ENCODE data around the gene GRIK4. TPM values are rescaled to one million over a fixed set of nuclear protein-coding genes. Genes with fewer than 3 reads are reported as not detected.

GRIK4 gene
- total RNA-seq, 1 donor from 2014 or later: not detected

DNA sequence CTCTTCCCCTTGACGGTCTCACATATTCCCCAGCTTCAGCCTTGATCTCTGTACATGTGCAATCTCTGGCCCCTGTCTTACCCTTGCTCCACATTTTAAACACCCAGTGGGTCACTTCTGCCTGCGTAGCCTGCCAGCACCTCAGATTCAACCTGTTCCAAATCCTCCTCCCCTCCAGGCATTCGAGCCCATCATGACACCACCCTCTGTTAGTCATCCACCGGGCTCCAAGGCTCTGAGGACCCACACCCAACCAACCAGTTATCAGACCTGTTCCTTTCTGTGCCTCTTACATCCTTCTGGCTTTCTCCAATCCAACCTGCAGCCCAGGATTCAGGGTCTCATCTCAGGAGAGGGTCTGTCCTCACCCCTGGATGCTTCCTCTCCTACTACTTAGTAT lies 392.6 kb downstream of the GRIK4 start:
- Mint-ChIP-seq H3K27me3 (peaks cover 28% of the 10 kb centered on the region), H3K4me1 (ENCODE audit: low read depth) (peaks cover 6% of the 10 kb centered on the region), H3K4me3 (ENCODE audit: low read depth) (no peak overlapping the region), H3K27ac (no peak overlapping the region), H3K9me3 (ENCODE audit: low read depth) (no peaks in the 10 kb centered on the region), H3K36me3 (ENCODE audit: insufficient read depth) (no peaks in the 10 kb centered on the region)
- no peak for DNase-seq (ENCODE audit: low spot score, unreplicated experiment)
- TF ChIP-seq CTCF (IDR thresholded peaks at IDR 0.05; ENCODE audit: unreplicated experiment): no peak

DNA sequence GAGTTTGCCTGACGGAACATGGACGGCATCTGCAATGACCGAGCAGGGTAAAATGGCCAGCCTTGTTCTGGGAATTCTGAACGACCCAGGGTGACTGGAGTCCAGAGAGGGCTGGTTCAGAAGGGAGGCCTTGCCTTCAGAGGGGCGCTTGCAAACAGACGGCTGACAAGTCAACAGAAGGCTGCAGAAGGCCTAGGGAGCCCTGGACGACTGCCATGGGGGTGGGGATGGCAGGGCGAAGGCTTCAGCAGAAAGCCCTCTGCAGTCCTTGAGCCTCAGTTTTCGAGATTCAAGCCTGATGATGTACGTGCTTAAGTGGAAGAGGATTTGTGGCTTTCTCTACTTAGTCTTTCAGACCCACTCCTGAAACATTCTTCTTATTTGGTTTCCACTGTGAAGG lies 395.2 kb downstream of the GRIK4 start:
- no peak overlapping the region for H3K27ac Mint-ChIP-seq

DNA sequence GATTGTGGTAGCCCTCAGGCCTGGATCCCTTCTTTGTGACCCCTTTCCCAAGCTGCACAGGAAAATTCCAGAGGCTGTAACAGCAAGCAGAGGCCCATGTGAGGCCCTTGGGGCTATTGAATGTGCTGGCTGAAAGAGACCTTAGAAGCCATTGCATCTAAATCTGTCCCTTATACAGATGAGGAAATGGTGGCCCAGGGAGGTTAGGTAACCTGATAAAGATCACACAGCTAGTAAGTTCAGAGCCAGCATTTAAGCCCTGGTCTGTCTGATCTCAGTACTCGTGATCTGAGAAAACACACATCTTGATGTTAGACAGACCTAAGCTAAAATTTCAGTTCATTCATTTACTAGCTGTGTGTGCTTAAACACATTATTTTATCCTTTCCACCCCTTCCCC lies 396.4 kb downstream of the GRIK4 start:
- no peak for DNase-seq (ENCODE audit: low spot score, unreplicated experiment)
- Mint-ChIP-seq H3K36me3 (ENCODE audit: insufficient read depth) (no peaks in the 10 kb centered on the region), H3K27me3 (peaks cover 21% of the 10 kb centered on the region), H3K4me3 (ENCODE audit: low read depth) (no peak overlapping the region), H3K4me1 (ENCODE audit: low read depth) (peaks cover 4% of the 10 kb centered on the region), H3K9me3 (ENCODE audit: low read depth) (no peaks in the 10 kb centered on the region), H3K27ac (no peak overlapping the region)
- TF ChIP-seq CTCF (IDR thresholded peaks at IDR 0.05; ENCODE audit: unreplicated experiment): no peak

More for the DNA sequence above, 395.2 kb downstream of the GRIK4 start:
- H3K4me1 Mint-ChIP-seq (ENCODE audit: low read depth): peaks cover 4% of the 10 kb centered on the region
- no peak for DNase-seq (ENCODE audit: low spot score, unreplicated experiment)
- no peak overlapping the region for H3K4me3 Mint-ChIP-seq (ENCODE audit: low read depth)
- no peaks in the 10 kb centered on the region for H3K9me3 Mint-ChIP-seq (ENCODE audit: low read depth)
- TF ChIP-seq CTCF (IDR thresholded peaks at IDR 0.05; ENCODE audit: unreplicated experiment): no peak
- H3K36me3 Mint-ChIP-seq (ENCODE audit: insufficient read depth): no peaks in the 10 kb centered on the region
- peaks cover 14% of the 10 kb centered on the region for H3K27me3 Mint-ChIP-seq

DNA sequence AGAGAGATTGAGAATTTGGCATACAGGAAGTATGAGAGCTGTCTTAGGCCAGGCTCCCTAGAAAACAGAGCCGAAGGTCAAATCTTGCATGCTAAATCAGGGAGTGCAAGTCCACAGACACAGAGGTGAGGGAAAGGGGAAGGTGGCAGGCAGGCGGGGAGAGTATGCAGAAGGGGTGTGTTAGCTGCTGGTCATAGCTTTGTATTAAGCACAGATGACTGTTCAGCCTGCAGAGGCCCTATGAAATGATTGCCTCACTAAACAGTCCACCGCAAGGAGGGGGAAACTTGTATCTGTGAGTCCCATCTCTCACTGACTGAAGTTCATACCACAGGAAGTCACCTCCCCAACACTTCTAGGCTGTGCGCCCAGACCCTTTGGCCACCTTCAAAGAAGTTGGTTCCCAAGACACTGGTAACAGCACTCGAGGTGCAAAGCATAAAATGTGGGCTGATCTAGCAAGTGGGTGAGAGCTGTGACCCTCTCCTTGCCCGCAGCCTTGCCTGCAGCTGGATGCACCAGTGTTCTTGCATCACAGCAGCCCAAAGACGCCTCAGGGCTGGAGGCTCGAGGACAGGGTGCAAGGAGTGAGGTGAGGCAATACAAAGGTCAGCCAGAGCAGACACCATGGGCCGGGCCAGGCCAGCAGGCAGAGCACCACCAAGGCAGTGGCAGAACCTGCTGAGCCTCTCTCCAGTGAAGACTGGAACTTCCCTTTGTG lies 397.1 kb downstream of the GRIK4 start:
- no peaks in the 10 kb centered on the region for H3K36me3 Mint-ChIP-seq (ENCODE audit: insufficient read depth)
- peaks cover 21% of the 10 kb centered on the region for H3K27me3 Mint-ChIP-seq
- peaks cover 4% of the 10 kb centered on the region for H3K4me1 Mint-ChIP-seq (ENCODE audit: low read depth)
- no peak for TF ChIP-seq CTCF (IDR thresholded peaks at IDR 0.05; ENCODE audit: unreplicated experiment)
- DNase-seq (ENCODE audit: low spot score, unreplicated experiment): no peak
- no peaks in the 10 kb centered on the region for H3K9me3 Mint-ChIP-seq (ENCODE audit: low read depth)
- H3K4me3 Mint-ChIP-seq (ENCODE audit: low read depth): no peak overlapping the region
- no peak overlapping the region for H3K27ac Mint-ChIP-seq

DNA sequence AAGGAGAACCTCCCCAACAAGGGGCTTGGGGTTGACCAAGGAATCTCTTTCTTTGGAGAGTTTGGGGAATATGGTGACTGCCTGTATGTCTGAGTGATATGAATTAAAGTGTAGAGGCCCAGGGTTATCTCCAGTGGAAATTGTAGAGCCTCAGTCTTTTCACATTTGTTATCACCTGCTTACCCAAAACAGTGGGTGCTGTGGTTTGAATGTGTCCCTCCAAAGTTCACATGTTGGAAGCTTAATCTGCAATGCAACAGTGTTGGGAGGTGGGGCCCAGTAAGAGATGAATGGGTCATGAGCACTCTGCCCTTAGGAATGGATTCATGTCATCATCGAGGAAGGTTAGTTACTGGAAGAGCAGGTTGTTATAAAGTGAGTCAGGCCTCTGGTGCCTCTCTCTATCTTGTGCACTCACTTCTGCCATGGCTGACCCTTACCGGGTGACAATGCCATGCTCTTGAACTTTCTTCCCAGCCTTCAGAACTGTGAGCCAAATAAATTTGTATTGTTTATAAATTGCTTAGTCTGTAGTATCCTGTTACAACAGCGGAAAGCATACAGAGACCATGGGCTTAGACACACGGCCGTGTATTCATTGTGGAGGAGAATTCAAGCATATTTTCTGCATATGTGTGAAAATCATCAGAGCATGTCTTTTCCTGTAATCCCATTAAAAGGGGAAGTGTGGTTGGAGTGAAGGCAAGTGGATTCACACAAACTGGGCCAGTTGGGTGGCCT lies 398.3 kb downstream of the GRIK4 start:
- no peaks in the 10 kb centered on the region for H3K9me3 Mint-ChIP-seq (ENCODE audit: low read depth)

More for the DNA sequence above, 398.3 kb downstream of the GRIK4 start:
- no peak for TF ChIP-seq CTCF (IDR thresholded peaks at IDR 0.05; ENCODE audit: unreplicated experiment)
- no peak for DNase-seq (ENCODE audit: low spot score, unreplicated experiment)
- Mint-ChIP-seq H3K27me3 (peaks cover 28% of the 10 kb centered on the region), H3K4me1 (ENCODE audit: low read depth) (peaks cover 6% of the 10 kb centered on the region), H3K4me3 (ENCODE audit: low read depth) (no peak overlapping the region), H3K36me3 (ENCODE audit: insufficient read depth) (no peaks in the 10 kb centered on the region), H3K27ac (no peak overlapping the region)
